HG02885 (cell line): ENCODE data around the gene TMEM17.

Experiments used
- ATAC-seq: cut with Tn5 transposase; IDR thresholded peaks from one replicate; pipeline ENCODE4 v1.9.1; 2021; ENCODE audit warnings: mild to moderate bottlenecking; ENCODE audit not compliant: unreplicated experiment, poor library complexity

TMEM17 gene

DNA sequence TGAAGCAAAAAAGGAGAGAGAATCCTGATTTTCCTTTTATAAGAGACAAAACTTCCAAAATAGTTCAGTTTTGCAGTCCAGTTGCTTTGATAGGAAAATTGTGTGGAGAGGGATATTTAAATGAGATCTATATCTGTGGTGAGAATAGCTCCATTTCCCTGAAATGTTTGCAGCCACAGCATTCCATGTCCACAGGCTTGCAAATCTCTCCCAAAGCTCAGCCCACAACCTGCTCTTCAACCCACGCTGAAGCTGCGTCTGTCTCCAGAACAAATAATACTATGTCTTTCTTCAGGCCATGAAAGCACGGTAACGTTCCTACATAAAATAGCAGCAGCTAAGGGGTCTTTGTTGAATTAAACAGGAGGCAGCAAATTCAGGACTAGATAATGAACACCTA, 31.8 kb downstream of the TMEM17 start:
- ATAC-seq: no peak

DNA sequence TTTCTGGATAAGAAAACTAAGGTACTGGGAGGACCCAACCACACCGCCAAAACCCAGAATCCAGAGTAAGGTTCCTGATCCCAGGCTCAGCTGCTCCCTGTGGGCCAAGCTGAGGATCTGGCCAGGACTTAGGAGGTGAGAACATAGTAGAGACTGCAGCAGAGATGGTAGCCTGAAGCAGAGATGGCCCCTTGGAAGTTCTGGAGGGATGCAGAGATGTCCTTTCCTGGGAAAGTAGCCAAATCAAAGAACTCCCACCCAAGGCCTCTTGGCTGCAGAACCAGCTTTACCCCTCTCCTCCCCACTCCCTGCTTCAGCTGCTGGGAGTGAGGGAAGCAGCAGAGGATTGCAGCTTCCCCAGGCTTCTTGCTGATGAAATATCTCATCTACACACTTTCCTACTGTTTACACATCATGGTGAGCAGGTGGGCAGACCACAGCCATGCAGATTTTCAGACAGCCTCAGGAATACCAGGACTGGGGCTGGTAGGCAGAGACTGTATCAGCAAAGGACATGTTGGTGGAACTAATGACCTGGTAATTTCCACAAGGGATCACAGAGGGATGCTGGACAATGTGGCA, 32.7 kb downstream of the TMEM17 start:
- ATAC-seq: no peak

DNA sequence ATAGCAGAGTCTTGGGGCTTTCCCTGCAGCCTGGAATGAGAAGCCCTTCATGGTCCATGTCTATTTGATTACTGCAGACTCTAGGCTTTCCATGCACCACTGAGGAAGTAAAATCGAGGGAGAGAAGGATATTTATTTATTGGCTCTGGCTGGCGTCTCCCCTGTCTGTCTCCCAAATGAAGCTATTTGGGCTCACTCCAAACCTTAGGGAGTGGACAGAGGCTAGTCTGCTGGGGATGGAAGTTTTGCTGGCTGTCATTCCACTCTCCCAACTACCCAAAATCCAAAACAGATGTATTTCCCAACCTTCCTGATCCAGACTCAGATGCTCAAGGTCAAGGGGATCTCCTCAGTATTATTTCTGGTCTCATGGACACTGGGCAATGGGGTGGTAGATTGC, 33.7 kb downstream of the TMEM17 start:
- ATAC-seq: no peak

DNA sequence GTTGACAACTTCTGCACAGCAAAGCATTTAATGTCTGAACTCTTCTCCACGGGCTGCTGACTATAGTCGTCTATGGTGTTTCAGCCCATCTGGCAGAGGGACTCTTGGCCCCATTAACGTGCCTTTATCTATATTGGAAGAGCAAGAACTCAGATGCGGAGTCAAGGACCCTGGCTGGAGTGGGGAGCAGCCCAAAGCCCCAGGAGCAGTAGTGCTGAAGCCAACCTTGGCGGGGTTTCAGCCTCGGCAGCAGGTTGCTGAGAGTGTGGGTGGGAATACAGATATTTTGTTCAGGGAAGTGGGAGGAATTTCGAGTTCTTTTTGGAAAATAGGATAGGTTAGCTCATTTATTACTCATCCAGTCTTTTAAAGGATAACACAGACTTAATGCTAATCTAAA, 34.2 kb downstream of the TMEM17 start:
- ATAC-seq: no peak

DNA sequence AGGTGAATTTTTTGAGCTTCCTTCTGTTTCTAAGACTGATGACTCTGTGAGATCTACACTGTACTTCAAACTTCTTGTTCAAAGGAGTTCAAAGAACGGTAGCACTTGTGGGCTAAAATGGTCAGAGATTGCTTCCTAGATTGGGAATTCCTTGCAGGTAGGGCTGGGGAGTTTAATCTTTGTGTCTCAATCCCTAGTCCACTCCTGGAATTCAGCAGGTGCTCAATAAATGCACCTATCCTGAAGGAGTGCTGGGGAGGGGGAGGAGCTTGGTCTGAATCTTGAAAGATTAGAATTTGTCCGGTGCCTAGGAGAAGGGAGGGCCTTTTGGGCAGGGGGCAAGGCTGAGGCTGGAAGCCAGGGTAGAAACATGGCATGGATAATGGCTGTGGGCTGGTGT, 34.6 kb downstream of the TMEM17 start:
- ATAC-seq: no peak

DNA sequence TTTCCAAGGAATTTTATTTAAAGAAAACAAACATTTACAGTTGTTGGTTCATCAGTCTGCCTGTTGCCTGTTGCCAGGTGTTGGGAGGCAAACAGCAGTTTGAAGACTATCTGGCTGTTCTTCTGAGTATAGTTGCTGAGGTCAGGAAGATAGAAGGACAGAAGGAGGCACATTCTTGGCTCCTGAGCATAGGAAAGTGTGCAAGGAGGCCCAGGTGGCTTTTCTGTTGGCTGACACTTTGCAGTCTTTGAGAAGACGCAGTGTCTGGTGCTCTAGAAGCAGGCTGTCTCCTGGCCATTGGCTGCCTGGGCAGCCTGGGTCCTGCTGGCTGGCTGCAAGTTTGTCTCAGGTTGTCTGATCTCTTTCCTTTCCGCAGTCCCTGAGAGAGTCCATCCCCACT, 36.4 kb downstream of the TMEM17 start:
- no peak for ATAC-seq

DNA sequence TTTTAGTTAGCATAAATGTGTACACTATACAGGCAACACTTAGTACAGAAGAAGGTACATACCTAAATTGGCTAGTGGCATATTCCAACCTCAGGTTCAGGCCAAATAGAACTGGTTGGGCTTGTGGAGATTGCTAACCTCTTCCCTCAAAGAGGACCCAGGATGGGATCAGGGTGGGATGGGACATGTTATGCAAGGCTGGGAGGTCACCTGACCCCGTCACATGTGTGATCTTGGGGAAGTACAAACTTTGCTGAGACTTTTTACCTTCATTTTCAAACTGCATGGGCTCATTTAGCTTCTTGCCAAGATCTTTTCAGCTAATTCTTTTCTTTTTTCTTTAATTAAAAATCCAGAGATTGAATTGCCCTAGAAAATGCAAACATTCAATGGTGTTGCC, 36.9 kb downstream of the TMEM17 start:
- no peak for ATAC-seq

DNA sequence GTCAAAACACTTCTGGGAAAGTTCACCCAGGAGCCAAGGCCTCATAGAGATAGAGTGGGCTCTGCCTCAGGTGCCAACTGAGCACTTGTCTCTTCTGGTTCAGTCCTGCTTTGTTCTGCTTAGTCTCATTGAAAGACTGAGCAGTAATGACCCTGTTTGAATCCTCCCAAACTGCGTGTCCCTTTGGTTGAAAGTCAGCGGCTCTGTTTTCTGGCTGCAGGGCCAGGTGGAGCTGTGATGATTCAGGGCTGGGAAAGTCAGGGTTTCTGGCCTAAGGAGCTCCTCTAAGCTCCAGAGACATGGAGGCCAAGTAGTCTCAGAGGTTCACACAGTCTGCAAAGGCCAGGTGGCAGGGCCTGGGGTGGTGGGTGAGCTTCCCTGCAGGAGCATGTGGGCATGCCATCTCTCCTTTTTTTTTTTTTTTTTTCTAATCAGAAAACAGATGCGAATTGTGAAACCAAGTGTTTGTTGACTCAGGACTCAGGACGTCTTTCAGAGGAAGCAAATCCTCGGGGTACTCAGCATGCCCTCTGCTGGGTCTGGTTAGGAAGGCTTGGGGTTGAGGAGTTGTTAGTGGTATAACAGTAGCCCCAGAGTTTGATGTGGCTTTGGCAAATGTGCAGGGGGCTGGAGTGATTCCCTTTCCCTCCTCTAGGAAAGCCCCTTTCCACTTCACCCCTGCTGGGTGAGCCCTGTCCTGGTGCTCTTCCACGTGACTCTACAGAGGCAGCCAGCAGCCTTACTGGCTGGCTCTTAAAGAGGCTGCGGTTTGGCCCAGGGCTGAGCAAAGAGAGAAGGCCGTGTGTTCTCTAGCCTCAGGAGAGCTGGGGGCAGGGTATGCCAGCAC, 38.3 kb downstream of the TMEM17 start:
- ATAC-seq: no peak

DNA sequence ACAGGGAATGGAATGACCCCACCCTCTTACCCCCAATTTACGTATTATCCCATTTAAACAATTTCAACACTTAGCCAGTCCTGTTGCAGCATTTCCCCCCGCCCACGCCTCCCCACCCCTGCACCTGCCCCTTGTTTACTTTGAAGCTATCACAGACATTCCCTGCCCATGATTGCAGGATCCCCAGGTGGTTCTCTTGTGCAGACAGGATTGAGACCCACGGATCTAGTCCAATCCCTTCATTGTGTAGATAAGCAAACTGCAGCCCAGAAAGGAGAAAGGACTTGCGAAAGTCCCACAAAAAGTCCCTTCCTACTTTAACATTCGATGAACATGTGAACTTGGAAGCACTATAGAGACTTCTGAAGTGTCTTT, 38.9 kb downstream of the TMEM17 start:
- ATAC-seq: no peak

DNA sequence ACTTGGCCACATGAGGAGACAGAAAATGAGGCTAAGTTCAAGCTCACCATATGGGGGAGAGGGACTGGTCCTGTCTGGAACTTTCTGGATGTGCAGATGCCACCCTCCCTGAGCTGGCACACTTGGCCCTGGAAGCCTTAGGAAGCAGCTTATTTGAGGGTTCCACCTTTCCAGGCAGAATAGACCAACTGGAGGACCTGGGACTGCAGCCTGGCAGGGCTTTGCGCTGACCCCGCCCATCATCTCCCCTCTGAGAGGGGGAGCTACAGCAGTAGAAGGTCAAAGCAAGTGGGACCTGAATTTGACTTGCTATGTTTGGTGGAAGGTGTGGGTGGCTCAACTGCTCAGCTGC, 39.5 kb downstream of the TMEM17 start:
- no peak for ATAC-seq

DNA sequence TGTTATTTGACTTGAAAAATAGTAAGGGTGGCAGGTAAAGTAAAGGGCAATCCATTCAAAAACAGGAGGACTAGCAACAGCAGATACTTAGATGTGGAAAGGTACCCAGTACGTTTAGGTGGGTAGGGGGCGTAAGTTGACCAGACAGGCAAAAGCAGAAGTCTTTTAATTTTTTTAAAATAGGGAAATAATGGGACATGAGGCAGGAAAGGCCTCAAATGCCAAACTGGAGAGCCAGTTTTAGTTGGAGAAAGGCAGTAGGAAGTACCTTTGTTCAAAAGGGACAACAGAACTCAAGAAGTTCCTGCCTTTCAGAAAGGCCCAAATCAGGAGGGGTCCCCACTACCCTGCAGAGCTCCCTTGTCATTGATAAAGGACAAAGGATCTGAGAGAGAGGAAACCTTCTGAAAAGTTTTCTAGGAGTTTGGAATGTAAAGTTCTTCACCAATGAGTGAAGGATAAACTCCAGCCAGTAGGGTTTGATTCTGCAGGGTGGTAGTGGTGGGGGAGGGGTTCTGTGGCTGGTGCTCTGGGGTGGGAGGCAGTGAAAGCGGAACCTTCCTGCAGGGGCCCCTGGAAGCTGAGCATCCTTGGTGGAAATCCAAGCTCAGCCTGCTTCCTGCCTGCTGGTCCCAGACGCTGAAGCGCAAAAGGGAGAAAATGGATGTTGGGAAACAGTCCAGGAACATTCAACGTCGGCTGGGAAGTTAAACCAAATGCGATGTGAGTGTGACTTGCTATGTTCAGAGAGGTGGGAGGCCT, 40.1 kb downstream of the TMEM17 start:
- ATAC-seq: no peak

DNA sequence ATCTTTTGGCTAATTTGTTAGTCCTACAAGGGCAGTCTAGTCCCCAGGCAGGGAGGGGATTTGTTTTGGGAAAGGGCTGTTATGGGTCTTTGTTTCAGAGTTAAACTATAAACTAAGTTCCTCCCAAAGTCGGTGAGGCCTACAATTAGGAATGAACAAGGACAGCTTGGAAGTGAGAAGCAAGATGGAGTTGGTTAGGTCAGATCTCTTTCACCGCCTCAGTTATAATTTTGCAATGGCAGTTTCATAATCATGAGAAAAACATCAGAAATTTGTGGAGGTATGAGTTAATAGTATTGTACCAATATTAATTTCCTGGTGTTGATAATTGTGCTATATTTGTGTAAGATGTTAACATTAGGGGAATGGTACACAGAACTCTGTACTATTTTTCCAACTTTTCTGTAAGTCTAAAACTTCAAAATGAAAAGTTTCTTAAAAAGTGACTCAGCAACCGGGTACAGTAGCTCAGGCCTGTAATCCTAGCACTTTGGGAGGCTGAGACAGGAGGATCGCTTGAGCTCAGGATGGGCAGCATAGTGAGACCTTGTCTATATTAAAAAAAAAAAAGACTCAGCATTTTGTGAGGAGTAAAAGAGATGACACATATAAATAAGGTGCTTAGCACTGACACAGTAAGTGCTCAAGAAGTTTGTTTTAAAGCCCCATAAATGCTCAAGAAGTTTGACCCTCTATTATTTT, 40.8 kb downstream of the TMEM17 start:
- no peak for ATAC-seq

DNA sequence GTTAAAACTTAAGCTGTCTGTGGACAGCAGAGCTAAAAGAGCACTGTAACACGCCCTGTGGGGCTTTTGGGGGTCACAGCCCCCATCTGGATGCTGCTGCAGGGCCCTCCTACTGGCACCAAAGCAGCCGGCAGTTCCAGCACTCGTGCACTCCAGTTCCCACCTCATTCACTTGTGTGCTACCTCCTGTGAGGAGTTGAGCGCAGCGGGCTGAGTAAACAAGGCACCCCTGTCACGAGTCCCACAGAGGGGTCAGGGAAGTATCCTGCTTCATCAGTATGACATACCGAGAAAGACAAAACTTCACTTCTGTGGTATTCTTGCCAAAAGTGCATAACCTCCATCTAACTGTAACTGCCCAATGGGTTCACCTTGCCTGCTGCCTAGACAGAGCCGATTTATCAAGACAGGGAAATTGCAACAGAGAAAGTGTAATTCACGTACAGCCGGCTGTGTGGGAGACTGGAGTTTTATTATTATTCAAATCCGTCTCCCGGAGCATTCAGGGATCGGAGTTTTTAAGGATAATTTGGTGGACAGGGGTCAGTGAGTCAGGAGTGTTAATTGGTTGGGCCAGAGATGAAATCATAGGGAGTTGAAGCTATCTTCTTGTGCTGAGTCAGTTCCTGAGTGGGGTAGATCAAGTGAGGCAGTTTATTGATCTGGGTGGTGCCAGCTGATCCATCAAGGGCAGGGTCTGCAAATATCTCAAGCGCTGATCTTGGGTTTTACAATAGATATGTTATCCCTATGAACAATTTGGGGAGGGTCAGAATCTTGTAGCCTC, 41.6 kb downstream of the TMEM17 start:
- ATAC-seq: no peak

DNA sequence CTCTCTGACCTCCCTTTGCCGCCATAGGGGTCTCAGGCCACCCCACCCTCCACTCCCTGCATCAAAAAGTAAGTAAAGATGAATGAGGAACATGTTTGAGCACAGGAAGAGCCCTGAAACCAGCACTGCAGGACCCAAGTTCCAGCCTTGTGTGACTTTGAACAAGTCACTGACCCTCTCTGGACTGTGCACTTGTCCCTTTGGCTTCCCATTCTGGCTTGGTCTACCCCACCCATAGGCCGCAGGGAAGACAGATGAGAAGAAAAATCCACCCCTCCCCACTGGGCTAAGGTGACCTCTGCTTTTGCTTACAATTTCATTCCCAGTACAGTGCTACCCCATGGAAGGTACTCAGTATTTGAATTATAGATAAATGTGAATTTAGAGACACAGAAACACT, 43.8 kb downstream of the TMEM17 start:
- ATAC-seq: no peak

DNA sequence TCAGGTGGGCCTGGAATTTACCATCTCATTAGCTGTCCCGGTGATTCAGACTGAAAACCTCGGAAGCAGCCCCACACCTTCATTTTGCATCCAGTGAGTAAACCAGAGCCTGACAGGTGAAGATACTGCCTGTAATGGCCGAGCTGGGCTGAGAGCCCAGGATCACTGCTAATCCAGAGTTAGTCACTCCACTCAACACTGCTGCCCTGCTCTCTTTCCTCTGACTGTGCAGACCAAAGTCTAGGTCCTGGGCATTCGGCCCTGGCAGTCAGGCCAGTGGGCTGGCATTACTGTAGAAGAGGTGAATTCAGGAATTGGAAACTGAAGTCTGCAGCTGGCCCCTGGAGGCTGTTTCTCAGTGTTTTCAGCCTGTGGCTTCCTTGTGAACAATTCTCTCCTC, 44.3 kb downstream of the TMEM17 start:
- no peak for ATAC-seq

DNA sequence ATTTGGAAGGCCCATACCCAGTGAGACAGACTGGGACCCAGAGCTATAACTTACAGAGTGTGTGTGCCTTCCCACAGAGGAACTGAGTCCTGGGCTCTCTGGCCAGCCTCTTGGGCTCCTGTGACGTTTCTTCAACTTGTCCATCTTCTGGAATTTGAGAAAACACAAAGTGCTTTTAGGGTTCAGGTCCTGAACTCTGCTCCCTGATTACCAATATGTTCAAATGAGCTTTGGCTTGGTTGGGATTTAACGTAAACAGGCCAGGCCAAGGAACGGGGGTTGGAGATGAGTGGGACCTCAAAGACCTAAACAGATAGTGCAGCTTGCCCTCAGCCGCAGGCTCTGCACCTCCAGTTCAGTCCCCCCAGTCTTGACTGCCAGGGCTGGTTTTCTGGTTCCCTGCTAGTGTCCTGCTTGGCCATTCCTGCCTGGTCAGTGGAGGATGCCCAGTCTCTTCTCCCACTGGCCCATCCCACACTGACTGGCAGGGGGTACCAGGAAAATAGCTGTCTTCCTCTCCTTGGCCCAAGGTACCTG, 44.9 kb downstream of the TMEM17 start:
- ATAC-seq: no peak

DNA sequence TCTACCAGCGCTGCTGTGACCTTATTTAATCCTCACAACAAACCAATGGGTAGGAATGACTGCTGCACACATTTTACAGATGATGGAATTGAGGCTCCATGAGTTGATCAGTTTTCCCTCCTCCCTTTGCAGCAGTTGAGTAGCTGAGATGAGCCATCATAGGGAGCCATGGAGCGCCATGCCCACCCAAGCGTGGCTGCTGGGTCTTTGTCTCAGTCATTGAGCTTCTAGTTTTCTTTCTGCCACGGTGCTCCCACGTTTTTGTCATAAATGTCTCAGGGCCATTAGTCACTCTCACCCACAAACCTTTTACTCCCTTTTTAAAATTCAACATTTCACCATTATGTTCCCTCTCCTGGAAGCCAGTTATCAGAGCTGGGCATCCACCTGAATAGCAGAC, 45.8 kb downstream of the TMEM17 start:
- ATAC-seq: no peak

DNA sequence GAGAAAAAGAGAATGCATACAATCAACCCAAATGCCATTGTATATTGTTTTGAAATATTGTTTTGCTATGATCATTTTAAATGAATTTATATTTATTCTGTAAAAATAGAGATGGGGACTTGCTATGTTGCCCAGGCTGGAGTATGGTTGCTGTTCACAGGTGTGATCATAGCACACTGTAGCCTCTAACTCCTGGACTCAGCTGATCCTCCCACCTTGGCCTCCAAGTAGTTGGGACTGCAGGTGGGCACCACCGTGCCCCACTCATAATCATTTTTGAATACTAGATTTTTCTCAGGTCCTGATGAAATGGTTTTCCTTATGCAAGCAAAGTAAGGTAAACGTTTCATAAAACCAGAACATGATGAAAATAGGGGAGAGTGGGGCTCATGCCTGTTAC, 46.3 kb downstream of the TMEM17 start:
- no peak for ATAC-seq

DNA sequence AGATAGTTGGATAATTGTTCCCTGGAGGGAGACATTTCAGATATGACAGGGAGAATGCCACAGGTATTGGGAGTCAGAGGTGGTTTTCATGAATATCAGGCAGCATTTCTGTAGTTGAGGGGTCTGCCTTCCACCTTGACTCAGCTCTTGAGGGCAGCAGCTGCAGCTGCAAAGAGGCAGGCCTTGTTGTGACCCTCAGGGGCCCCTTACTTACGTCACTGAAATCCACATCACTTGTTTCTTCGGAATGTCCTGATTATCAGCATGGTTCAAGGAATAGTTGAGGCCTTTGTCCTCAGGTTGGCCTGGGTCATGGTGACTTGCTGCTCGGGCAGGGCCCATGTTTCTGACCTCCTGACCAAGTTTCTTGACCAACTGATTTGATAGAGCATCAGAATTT, 46.9 kb downstream of the TMEM17 start:
- no peak for ATAC-seq

DNA sequence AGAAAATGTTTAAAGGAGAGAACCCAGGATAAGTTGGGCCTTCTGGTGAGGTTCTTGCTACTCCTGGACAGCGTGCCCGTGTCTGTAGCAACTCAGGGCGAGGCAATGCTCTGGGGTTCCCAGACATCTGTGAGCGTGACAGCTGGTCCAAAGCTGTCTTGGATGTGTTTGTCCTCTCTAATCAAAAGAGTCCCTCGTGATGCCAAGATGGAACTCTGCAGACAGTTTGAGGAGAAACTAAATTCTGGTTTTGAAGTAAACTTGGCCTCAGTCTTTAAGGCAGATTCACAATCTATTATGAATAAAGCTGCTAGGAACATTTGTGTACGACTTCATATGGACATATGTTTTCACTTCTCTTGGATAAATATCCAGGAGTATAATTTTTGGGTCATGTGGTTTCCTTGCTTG, 47.3 kb downstream of the TMEM17 start:
- no peak for ATAC-seq
